GM19193 (cell line): ENCODE results near the gene FBXW12.

Experiments
- POLR2A ChIP-seq: IDR thresholded peaks from 4 replicates; pipeline ENCODE4 v1.6.1; 2011; ENCODE audit not compliant: insufficient read depth, insufficient read length; ENCODE audit errors: extremely low read depth

The FBXW12 gene

DNA sequence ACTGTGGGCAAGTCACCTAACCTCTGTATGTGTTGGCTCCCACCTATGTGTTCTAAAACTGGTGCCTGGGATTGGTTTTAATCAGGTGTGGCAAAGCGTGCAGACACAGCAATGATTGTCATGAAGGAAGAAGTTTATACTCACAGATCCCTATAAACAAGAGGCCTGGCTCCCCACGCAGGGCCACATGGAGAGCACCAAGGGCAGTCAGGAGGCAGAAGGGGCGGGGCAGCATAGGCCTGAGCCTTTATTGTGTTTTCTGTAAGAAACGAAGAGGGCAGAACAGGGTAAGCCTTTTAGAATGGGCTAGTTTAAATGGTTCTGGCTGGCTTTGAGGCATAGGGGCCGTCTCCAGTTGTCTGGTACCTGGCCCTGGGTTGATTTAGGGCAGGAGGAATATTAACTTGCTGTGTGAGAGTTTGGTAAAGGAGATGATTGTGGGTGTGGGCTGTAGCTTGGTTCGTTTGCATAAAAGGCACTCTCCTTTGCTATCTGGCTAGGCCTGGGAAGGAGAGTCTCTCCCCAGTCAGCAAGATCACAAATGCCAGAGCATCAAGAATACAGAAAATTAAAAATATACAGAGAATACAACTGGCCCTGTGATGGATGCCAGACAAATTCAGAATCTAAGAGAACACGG is 2.2 kb upstream of the FBXW12 start:
- no peak for TF ChIP-seq POLR2A

DNA sequence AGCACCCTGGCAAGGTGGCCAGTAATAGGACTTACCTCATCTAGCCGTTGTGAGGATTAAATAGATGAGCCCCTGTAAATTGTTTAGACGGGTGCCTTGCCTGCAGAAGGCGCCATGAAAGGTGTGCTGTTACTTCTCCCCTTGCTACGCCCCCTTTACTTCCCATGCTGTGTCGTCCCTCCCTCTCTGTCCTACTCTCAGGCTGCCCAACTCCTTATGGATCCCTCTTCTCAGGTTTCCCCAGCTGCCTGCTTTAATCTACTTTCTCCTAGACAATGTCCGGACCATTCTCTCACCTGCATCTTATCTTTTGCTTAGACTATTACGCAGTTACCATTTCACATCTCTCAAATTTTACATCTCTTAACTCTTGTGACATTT is 1.7 kb upstream of the FBXW12 start:
- no peak for TF ChIP-seq POLR2A

DNA sequence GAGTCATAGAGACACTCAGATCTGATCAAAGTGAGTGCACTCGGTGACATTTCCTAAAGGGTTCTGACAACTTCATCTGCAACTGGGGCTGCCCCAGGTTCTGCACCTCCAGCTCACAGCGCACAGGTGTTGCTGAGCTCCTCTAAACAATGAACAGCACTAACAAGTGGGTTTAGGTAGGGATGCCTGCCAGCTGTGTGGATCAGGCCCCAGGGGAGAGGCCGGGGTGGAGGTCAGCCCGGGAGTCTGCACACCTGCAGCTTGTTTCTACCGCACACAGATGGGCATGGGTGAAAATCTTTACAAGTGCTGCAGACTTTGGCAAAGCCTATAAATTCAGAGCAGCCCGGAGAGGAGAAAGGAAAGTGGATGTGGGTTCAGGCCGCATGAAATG is 355 bp downstream of the FBXW12 start:
- no peak for TF ChIP-seq POLR2A

DNA sequence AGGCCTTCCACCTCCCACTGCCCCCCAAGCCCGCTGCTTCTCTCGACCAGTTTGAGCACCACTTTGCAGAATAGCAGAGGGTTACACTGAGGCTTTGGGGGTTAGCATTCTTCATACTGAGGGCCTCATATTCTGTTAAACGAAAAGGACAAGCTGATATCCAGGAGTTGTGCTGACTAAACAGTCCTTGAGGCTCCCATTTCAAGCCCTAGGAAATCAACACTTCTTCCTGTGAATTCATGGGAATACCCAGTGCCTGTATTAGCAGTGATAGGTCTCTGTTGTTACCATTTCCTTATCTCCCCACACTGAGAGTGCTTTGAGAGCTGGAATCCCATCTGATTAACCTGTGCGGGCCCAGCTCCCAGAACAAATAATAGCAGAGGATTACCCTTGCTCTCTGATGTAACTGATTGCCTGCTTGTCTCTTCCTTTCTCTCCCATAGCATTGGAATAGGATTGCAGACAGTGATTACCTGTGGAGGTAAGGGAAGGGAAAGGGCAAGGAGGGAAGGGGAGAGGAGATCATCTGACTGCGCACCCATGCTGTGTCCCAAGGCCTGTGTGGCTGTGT is 930 bp downstream of the FBXW12 start:
- TF ChIP-seq POLR2A: no peak

DNA sequence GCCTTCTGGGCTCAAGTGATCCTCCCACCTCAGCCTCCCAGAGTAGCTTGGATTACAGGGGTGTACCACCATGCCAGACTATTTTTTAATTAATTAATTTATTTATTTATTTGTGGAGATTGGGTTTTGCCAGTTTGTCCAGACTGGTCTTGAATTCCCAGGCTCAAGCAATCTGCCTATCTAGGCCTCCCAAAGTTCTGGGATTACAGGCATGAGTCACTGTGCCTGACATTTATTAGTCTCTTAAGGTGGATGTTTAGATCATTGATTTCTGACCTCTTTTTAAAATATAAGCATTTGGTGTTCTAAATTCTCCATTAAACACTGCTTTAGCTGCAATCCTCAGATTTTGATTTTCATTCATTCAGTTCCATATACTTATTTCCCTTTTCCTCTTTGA is 15.6 kb downstream of the FBXW12 start:
- no peak for TF ChIP-seq POLR2A

DNA sequence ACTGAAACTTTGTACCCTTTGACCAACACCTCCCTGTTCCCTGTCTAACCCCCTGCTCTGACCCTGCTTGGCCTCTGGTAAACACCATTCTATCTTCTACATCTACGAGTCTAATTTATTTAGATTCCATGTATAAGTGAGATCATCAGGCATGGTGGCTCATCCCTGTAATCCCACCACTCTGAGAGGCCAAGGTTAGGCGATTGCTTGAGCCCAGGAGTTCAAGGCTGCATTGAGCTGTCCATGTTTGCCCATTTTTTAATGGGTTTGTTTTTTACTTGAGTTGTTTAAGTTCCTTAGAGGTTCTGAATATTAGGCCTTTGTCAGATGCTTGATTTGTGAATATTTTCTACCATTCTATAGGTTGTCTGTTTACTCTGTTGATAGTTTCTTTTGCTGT is 16.9 kb downstream of the FBXW12 start:
- no peak for TF ChIP-seq POLR2A

DNA sequence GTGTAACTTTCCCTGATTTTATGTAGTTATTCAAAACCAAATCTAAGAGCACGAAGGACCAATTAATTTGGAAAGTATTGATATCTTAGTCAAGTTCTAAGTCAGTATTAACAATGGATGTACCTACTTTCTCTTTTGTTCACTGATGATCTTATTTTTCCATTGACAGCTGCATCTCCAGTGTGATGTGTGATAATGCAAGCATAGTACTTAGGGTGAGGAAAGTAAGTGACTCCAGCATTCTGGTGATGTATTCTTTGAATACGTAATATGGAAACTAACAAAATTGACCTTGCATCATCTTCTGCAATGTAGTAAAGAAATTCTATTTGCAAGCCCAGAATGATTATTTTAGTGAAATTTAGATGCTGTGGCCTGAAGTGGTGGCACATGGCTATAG is 22.4 kb downstream of the FBXW12 start:
- no peak for TF ChIP-seq POLR2A

DNA sequence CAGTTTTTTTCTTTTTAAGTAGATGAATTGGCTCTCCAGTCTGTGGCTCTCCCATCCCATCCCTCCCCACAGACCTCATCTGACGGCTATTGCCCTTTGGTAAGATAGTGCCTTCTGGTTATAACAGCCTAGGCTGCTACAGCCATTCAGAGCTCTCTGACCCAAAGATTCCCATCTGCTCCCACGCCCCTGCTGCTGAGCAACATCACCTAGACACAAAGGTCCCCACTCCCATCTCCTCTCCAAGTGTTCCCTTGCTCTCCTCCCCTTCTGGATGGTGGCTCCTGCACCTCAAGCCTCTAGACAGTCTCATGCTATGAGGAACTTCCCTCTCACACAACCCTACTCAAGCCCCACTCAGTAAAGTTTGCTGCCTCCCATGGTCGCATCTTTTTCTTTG is 23.7 kb downstream of the FBXW12 start:
- TF ChIP-seq POLR2A: no peak

DNA sequence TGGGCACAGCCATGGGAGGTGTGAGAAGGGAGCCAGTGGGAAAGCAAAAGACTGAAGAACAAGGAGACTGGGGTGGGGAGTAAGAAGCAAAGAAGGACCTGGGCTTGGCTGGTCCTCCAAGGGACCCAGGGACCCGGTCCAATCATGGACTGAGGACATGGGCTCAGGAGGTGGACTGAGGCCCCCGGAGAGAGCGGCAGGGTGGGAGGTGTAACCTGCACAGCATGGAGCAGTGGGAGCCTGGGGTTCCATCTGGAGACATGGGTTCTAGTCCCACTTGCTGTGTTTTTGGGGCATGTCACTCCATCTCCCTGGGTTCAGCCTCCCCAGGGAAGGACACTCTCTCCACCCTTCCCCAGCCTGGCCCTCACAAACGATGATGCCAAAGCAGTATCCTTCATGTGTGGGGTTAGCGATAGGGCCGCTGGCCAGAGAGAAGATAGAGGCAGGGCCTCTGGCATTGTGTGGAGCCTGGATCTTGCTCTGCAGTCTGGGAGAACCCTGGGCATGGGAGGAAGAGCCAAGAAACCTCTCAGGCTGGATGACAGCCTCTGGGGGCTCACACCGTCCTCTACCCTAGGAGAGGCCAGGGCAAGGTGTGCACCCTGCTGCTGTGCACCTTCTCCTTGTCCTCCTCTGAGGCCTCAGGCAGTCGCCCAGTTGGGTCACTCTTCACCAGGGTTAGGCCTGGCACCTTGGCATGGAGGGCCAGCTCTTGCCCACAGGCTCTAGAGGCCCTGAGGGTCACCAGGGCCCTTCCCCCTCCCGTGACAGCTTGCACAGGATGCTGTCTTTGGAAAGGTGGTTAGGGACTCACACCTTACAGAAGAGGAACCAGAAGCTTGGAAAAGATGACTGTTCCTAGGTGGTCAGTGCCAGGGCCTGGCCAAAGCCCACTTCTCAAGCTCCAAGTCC is 26.0 kb downstream of the FBXW12 start:
- TF ChIP-seq POLR2A: no peak

DNA sequence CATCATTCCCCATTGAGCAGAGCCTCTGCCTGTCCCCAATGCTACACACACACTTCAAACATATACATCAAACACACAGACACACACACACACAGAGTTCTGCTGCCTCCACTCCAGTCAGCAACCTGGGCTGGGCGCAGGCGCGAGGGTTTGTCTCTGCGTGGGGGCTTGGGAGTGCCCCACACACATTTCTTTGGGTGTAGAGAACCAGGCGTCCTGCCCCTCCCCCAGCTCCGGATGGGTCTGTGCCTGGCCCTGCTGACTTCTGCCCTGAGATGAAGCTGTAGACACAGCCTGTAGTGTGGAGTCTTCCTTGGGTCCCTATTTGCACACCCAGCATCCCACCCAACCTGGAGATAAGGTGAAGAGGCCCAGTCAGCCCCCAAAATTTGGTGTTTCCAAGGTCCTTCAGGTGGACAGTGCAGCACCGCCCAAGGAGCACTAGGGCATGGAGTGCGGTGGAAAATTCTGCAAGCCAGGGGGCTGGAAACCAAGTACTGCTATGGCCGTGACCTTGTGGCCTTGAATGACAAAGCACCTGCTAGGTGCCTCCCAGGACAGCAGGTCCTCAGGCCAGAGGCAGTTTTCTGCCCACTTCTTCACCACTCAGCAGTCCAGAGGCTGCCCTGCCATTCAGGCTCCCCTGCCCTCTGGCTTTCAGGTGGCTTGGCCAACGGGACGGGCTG is 26.8 kb downstream of the FBXW12 start:
- TF ChIP-seq POLR2A: no peak

DNA sequence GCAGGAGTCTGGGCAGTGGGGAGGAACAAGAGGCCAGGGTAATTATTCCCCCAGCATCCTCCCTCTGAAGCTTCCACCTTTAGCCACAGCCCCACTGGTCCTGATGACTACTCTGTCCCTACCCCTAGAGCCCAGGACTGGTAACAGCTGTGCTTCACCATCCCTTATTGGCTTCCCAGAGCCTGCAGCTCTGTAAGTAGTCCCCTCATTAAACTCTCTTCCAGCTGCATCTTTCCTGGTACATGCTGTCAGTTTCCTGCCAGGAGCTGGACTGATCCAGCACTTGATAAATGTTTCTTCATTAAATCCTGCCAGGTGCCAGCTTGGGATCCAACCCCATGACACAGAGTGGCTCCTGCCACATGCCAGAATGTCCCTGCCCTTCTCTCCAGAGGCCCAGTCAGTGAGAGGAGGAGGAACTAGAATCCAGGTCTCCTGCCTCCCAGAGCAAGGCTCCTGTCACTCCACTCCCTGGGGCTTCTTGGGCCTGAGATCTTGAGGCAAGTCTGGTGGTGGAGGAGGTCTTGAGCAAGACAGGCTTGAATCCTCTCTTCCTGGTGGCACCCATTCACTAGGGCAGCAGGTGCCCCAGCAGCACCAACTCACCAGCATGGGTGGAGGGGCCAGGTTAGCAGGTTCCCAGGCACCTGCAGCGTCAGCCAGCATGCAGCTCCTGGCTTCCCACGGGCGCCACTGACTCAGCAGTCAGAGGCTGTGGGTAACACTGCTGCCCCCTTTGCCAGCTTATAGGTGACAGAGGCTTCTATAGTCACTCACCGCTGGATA is 27.6 kb downstream of the FBXW12 start:
- TF ChIP-seq POLR2A: no peak

DNA sequence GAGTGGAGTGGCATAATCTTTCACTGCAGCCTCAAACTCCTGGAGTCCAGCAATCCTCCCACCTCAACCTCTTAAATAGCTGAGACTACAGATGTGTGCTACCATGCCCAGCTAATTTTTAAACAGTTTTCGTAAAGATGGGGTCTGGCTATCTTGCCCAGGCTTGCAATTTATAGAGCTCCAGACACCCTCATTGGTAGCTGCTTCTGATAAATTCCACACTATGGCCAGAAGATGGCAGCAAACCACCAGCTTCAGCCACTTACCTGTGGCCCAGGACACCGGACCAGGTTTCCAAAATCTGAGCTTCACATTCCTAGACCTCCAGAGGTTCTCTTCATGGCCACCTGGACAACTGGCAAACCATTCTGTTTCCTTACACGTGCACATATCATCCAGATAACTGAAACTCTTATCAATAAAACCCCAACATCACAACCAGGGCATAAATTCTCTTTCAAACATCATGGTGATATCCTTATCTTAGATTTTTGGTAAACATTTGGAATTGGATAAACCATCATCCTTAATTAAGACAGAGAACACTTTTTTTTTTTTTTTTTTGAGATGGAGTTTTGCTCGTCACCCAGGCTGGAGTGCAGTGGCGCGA is 28.9 kb downstream of the FBXW12 start:
- no peak for TF ChIP-seq POLR2A

DNA sequence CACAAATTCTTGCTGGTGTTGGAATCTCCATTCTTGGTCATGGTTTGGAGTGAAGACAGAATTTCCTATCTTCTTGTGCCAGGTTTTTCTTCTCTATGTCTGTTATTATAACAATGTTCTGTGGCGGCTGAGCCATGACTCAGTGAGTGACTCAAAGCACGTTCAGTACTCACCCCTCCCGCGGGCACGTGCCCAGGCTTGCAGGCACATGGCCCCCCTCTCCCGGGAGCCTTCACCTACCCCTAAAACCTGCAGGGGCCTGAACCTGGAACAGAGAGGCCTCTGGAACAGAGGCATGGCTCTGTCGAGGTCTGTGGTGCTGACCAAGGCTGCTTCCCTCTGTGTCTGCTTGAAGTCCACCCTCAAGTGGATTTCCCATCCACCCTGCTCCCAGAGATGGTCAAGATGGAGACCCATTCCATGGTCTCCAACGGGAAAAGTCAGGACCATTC is 30.3 kb downstream of the FBXW12 start:
- TF ChIP-seq POLR2A: no peak

DNA sequence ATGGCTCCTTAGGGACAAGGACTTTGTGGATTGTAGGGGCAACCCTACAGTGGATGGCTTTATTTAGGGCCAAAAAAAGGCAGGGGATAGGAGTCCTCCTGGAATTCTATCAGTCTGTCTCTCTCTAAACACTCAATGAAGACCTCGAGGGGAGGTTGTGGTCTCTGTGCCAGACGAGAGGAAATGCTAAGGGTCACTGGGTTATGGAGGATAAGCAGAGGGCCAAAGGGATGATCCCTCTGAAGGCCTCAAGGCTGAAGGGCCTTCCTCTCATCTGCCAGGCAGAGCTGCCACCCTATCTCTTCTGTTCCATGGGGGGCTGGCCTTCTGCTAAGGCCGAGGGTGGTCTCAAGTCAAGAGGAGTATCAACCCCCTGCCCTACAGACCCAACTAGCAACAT is 30.9 kb downstream of the FBXW12 start:
- no peak for TF ChIP-seq POLR2A
